ENCODE measurements around the gene CDH13. TPM values are rescaled to one million over a fixed set of nuclear protein-coding genes. Genes with fewer than 3 reads are reported as not detected.

CDH13 gene
- total RNA-seq, 4 donors from 2014 or later: 5.8 to 36.7 (median 20.4) TPM

GRCh38 chr16:82772215-82772614 is 145.4 kb downstream of the CDH13 start:
- Histone ChIP-seq H3K4me1 (peaks cover 35 to 44% of the 10 kb centered on the region in 2 donors), H3K9me3 (no peaks in the 10 kb centered on the region), H3K4me3 (no peak overlapping the region), H3K27ac (no peak overlapping the region), H3K27me3 (no peaks in the 10 kb centered on the region), H3K36me3 (no peaks in the 10 kb centered on the region)
- DNase-seq (no peak), ATAC-seq (no peak)
- TF ChIP-seq POLR2A (IDR thresholded peaks at IDR 0.05) (no peak), CTCF (IDR thresholded peaks at IDR 0.05 in 4 of 5, conservative IDR thresholded peaks at IDR 0.05 in 1 of 5) (no peak)
- in situ Hi-C loops (cut with MboI; ENCODE audit: low sequenced_read_pairs in 4 of 4): no loop called here
- intact Hi-C loops (cut with DNase I; ENCODE audit: low total_unique reads): no loop called here

- DNase-seq: no peak
- TF ChIP-seq CTCF (IDR thresholded peaks at IDR 0.05 in 4 of 5, conservative IDR thresholded peaks at IDR 0.05 in 1 of 5) (no peak), POLR2A (IDR thresholded peaks at IDR 0.05) (no peak)
- Histone ChIP-seq H3K4me1 (peaks cover 30 to 36% of the 10 kb centered on the region in 2 donors), H3K27ac (no peak overlapping the region), H3K4me3 (no peak overlapping the region), H3K9me3 (no peaks in the 10 kb centered on the region), H3K27me3 (no peaks in the 10 kb centered on the region), H3K36me3 (no peaks in the 10 kb centered on the region)
- intact Hi-C loops (cut with DNase I; ENCODE audit: low total_unique reads): no loop called here
- ATAC-seq: no peak
- in situ Hi-C loops (cut with MboI; ENCODE audit: low sequenced_read_pairs in 4 of 4): no loop called here
Measured at GRCh38 chr16:82773018-82773417, 146.2 kb downstream of the CDH13 start.

GRCh38 chr16:82776470-82777146 is 149.8 kb downstream of the CDH13 start:
- TF ChIP-seq CTCF (IDR thresholded peaks at IDR 0.05 in 4 of 5, conservative IDR thresholded peaks at IDR 0.05 in 1 of 5) (no peak), POLR2A (IDR thresholded peaks at IDR 0.05) (no peak)
- no peaks in the 10 kb centered on the region for H3K36me3 ChIP-seq
- peaks cover 26 to 41% of the 10 kb centered on the region in 2 donors for H3K4me1 ChIP-seq
- no peak overlapping the region for H3K4me3 ChIP-seq
- H3K9me3 ChIP-seq: no peaks in the 10 kb centered on the region
- in situ Hi-C loops (cut with MboI; ENCODE audit: low sequenced_read_pairs in 4 of 4): no loop called here
- intact Hi-C loops (cut with DNase I; ENCODE audit: low total_unique reads): no loop called here
- ATAC-seq (no peak), DNase-seq (no peak)
- H3K27me3 ChIP-seq: no peaks in the 10 kb centered on the region
- no peak overlapping the region for H3K27ac ChIP-seq

GRCh38 chr16:82782715-82783251 is 156.0 kb downstream of the CDH13 start:
- no peak for TF ChIP-seq CTCF (IDR thresholded peaks at IDR 0.05 in 4 of 5, conservative IDR thresholded peaks at IDR 0.05 in 1 of 5)
- TF ChIP-seq POLR2A (IDR thresholded peaks at IDR 0.05): no peak
- H3K9me3 ChIP-seq: no peaks in the 10 kb centered on the region
- in situ Hi-C loops (cut with MboI; ENCODE audit: low sequenced_read_pairs in 4 of 4): no loop called here
- H3K36me3 ChIP-seq: no peaks in the 10 kb centered on the region
- intact Hi-C loops (cut with DNase I; ENCODE audit: low total_unique reads): loop anchor here (2.0 to 5.0 kb wide), 2 partner anchors 48 to 150 kb away; no protein-coding TSS in a partner anchor
- H3K4me1 ChIP-seq: peaks cover 43 to 54% of the 10 kb centered on the region in 2 donors
- H3K27me3 ChIP-seq: no peaks in the 10 kb centered on the region
- peak; percentile 77 to 86 for DNase-seq
- H3K27ac ChIP-seq: peak overlapping the region; percentile 85 to 93 (median 89)
- H3K4me3 ChIP-seq: peak overlapping the region; percentile 15 to 47 (median 35)
- ATAC-seq: peak; percentile 87 to 90
